K562 (cell line): ENCODE data around the gene PCK2. TPM values are rescaled to one million over a fixed set of nuclear protein-coding genes. Genes with fewer than 3 reads are reported as not detected.

Experiments
- CXXC5 ChIP-seq: fragments of 250-450 bp; sonication (Bioruptor Pico); IDR thresholded peaks from 2 replicates; pipeline ENCODE4 v1.8.0; 2022; ENCODE audit warnings: inconsistent platforms, mild to moderate bottlenecking, moderate library complexity
- ELF2 ChIP-seq: fragments of 250-450 bp; sonication (Bioruptor Pico); IDR thresholded peaks from 2 replicates; pipeline ENCODE4 v1.5.0; 2021; ENCODE audit warnings: mild to moderate bottlenecking
- HDAC6 ChIP-seq: IDR thresholded peaks from 2 replicates; pipeline ENCODE4 v1.6.1; 2012; ENCODE audit warnings: low read depth, mild to moderate bottlenecking, control low read depth, inconsistent platforms, low read length, moderate library complexity
- HMG20A ChIP-seq: fragments of 450-650 bp; formaldehyde crosslinking; conservative IDR thresholded peaks from 2 replicates; pipeline ENCODE4 v1.4.0; 2020; ENCODE audit warnings: mild to moderate bottlenecking, mixed read lengths
- HSF4 ChIP-seq: fragments of 250-450 bp; sonication (Bioruptor Pico); IDR thresholded peaks from 2 replicates; pipeline ENCODE4 v2.1.2; 2022; ENCODE audit warnings: mild to moderate bottlenecking, moderate library complexity, borderline replicate concordance
- MEF2A ChIP-seq: IDR thresholded peaks from 2 replicates; pipeline ENCODE4 v1.6.1; 2011; ENCODE audit warnings: low read depth, mild to moderate bottlenecking, low read length, moderate library complexity; ENCODE audit not compliant: control insufficient read depth
- MTA3 ChIP-seq: fragments of 450-650 bp; formaldehyde crosslinking; IDR thresholded peaks from 2 replicates; pipeline ENCODE4 v1.6.1; 2017; ENCODE audit warnings: mild to moderate bottlenecking, borderline replicate concordance
- NRF1 ChIP-seq, 2 experiments: fragments of 450-650 bp; IDR thresholded peaks in 1 of 2; conservative IDR thresholded peaks in 1 of 2; 2 replicates each; pipeline ENCODE4 v1.6.1; 2014; ENCODE audit warnings: mild to moderate bottlenecking in 2 of 2
- RB1 ChIP-seq: fragments of 450-650 bp; IDR thresholded peaks from 2 replicates; pipeline ENCODE4 v1.6.1; 2017; ENCODE audit warnings: low read depth, mild to moderate bottlenecking
- SMAD4 ChIP-seq: fragments of 250-450 bp; sonication (Bioruptor Pico); conservative IDR thresholded peaks from 2 replicates; pipeline ENCODE4 v1.8.0; 2021; ENCODE audit warnings: inconsistent platforms, mild to moderate bottlenecking, moderate library complexity
- SRSF9 ChIP-seq: fragments of 200-400 bp; formaldehyde crosslinking; IDR thresholded peaks from 2 replicates; pipeline ENCODE4 v1.6.1; 2017; ENCODE audit warnings: low read depth, low read length, borderline replicate concordance
- ZNF146 ChIP-seq: IDR thresholded peaks from one replicate; pipeline ENCODE4 v1.6.1; 2018; ENCODE audit warnings: missing compliant biosample characterization; ENCODE audit not compliant: unreplicated experiment
- ZNF274 ChIP-seq: IDR thresholded peaks from 2 replicates; pipeline ENCODE4 v1.6.1; 2011; ENCODE audit warnings: low read depth, mild to moderate bottlenecking, low read length, moderate library complexity, borderline replicate concordance
- ZNF316 ChIP-seq: fragments of 450-650 bp; IDR thresholded peaks from 2 replicates; pipeline ENCODE4 v1.6.1; 2016
- ZNF561 ChIP-seq: fragments of 450-650 bp; formaldehyde crosslinking; conservative IDR thresholded peaks from 2 replicates; pipeline ENCODE4 v1.4.0; 2020; ENCODE audit warnings: mild to moderate bottlenecking, moderate library complexity
- ZNF75A ChIP-seq: fragments of 450-650 bp; formaldehyde crosslinking; IDR thresholded peaks from 2 replicates; pipeline ENCODE4 v1.4.0; 2020; ENCODE audit warnings: mild to moderate bottlenecking
- ZNF76 ChIP-seq: fragments of 250-450 bp; sonication (Bioruptor Pico); IDR thresholded peaks from 2 replicates; pipeline ENCODE4 v1.4.0; 2020; ENCODE audit warnings: mild to moderate bottlenecking, moderate library complexity, borderline replicate concordance
- polyA plus RNA-seq, 8 experiments: library from polyadenylated mRNA; depleted of rRNA in 4 of 8; stranded (reverse) in 5 of 8; unstranded in 3 of 8; fragments of >200 nt; fragmentation: Nextera tagmentation in 2 of 8; fragmentation: Illumina TruSeq in 1 of 8; extraction: Ambion mirVana in 2 of 8; extraction: Trizol in 1 of 8; gene quantifications; 2 replicates each; pipeline versions ENCODE4 v1.2.1 to v1.2.3, GENCODE V29; 2011 to 2014; ENCODE audit warnings: inconsistent platforms in 1 of 8, missing spikeins in 1 of 8
- total RNA-seq, 7 experiments: library from RNA; depleted of rRNA in 6 of 7; stranded (reverse); fragments of >200 nt in 6 of 7; fragmentation: Illumina TruSeq in 2 of 7; extraction: Trizol in 2 of 7; gene quantifications; 2 replicates each; pipeline versions ENCODE4 v1.2.1 to v1.2.3, GENCODE V29; 2011 to 2021; ENCODE audit warnings: low replicate concordance in 1 of 7
- TF ChIP-seq, protein P1 (sequence below), 2 experiments: fragments of 250-450 bp in 1 of 2; fragments of 450-650 bp in 1 of 2; sonication (Bioruptor Pico) in 1 of 2; IDR thresholded peaks; 2 replicates each; pipeline versions ENCODE4 v1.6.1 to v1.8.0; 2016 to 2021; ENCODE audit warnings: mild to moderate bottlenecking in 2 of 2, moderate library complexity in 2 of 2, missing compliant biosample characterization in 1 of 2, missing genetic modification characterization in 1 of 2
- TF ChIP-seq, protein P2 (sequence below), 2 experiments: fragments of 450-650 bp in 1 of 2; IDR thresholded peaks; 2 replicates each; pipeline ENCODE4 v1.6.1; 2011 to 2017; ENCODE audit warnings: low read depth in 2 of 2, antibody characterized with exemption in 1 of 2, borderline replicate concordance in 1 of 2, low read length in 1 of 2, mild to moderate bottlenecking in 1 of 2, mixed read lengths in 1 of 2; ENCODE audit not compliant: control insufficient read depth in 1 of 2
- TF ChIP-seq, protein P3 (sequence below): sonication (generic); formaldehyde crosslinking; IDR thresholded peaks from 2 replicates; pipeline ENCODE4 v1.8.0; 2022; ENCODE audit warnings: mild to moderate bottlenecking, missing genetic modification reagents
- TF ChIP-seq, protein P4 (sequence below): fragments of 450-650 bp; formaldehyde crosslinking; IDR thresholded peaks from 2 replicates; pipeline ENCODE4 v1.4.0; 2020; ENCODE audit warnings: mild to moderate bottlenecking

PCK2 gene
- total and polyA plus RNA-seq, 9 of the 15 experiments (the other 6 are each of a cell fraction or from before 2014, with no cell fraction given) = 3.3 to 60.9 (median 30.4) TPM

DNA sequence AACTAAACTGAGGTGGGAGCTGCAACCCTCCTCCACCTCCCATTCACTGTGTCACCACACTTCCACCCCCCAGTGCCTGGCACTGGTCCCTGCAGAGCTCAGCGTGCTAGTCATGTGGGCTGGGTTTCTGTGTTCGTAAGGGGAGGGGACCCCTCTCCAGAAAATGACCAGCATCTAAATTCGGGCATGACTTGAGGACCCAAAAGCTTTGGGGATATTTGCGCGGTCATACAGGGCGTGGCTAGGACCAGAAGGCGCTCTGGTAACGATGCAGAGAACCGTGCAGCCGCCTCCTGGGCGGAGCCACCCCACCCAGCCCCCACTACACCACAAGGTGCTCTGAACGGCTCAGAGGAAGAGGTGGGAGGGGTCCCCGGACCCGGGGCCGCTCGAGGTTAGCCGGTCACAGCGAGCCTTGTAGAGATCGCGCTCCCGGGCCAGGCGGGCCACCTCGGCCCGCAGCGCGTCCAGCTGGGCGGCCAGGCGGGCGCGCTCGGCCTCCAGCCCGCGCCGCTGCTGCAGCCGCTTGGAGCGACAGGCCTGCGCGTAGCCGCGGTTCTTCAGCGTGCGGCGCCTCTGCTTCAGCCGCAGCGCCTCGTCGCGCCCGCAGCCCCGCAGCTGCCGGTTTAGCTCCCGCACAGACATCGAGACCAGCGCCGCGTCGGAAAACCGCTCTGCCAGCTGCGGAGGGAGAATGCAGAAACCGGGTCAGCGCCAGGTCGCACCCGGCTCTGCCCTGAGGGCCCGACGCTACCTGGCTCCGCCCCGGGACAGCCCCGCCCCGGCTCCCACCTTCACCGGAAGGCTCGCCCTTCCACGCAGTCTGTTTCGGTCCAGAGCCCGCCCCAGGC lies 13.0 kb upstream of the PCK2 start (continued):
- TF ChIP-seq, protein P1, sequence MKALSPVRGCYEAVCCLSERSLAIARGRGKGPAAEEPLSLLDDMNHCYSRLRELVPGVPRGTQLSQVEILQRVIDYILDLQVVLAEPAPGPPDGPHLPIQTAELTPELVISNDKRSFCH (CRISPR knock-in tag; IDR thresholded peaks at IDR 0.05) = no peak
- TF ChIP-seq, protein P1 (tag; IDR thresholded peaks at IDR 0.05) = peak; percentile 37; the same call in 1 of the 2 replicates
- TF ChIP-seq NRF1 (conservative IDR thresholded peaks at IDR 0.05 in 1 of 2, IDR thresholded peaks at IDR 0.05 in 1 of 2) (peak; percentile 71 to 76; a peak in 3 of 4 replicates), RB1 (peak; percentile 81), HMG20A (no peak), ELF2 (CRISPR knock-in tag) (no peak), MTA3 (peak; percentile 65; the same call in 1 of the 2 replicates), ZNF76 (CRISPR knock-in tag) (no peak), ZNF316 (peak; percentile 24; the same call in 1 of the 2 replicates), MEF2A (no peak), ZNF274 (no peak), SRSF9 (no peak), HSF4 (CRISPR knock-in tag) (no peak), CXXC5 (CRISPR knock-in tag) (peak; percentile 70; the same call in 1 of the 2 replicates), ZNF75A (CRISPR knock-in tag) (no peak), SMAD4 (CRISPR knock-in tag) (peak; percentile 4; the same call in 1 of the 2 replicates), HDAC6 (no peak), ZNF146 (CRISPR knock-in tag) (no peak), ZNF561 (CRISPR knock-in tag) (no peak)
- TF ChIP-seq, protein P2, sequence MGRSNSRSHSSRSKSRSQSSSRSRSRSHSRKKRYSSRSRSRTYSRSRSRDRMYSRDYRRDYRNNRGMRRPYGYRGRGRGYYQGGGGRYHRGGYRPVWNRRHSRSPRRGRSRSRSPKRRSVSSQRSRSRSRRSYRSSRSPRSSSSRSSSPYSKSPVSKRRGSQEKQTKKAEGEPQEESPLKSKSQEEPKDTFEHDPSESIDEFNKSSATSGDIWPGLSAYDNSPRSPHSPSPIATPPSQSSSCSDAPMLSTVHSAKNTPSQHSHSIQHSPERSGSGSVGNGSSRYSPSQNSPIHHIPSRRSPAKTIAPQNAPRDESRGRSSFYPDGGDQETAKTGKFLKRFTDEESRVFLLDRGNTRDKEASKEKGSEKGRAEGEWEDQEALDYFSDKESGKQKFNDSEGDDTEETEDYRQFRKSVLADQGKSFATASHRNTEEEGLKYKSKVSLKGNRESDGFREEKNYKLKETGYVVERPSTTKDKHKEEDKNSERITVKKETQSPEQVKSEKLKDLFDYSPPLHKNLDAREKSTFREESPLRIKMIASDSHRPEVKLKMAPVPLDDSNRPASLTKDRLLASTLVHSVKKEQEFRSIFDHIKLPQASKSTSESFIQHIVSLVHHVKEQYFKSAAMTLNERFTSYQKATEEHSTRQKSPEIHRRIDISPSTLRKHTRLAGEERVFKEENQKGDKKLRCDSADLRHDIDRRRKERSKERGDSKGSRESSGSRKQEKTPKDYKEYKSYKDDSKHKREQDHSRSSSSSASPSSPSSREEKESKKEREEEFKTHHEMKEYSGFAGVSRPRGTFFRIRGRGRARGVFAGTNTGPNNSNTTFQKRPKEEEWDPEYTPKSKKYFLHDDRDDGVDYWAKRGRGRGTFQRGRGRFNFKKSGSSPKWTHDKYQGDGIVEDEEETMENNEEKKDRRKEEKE (IDR thresholded peaks at IDR 0.05; ENCODE audit: borderline replicate concordance in 1 of 2, control insufficient read depth in 1 of 2, low read depth in 2 of 2, low read length in 1 of 2) = no peak
- TF ChIP-seq, protein P3, sequence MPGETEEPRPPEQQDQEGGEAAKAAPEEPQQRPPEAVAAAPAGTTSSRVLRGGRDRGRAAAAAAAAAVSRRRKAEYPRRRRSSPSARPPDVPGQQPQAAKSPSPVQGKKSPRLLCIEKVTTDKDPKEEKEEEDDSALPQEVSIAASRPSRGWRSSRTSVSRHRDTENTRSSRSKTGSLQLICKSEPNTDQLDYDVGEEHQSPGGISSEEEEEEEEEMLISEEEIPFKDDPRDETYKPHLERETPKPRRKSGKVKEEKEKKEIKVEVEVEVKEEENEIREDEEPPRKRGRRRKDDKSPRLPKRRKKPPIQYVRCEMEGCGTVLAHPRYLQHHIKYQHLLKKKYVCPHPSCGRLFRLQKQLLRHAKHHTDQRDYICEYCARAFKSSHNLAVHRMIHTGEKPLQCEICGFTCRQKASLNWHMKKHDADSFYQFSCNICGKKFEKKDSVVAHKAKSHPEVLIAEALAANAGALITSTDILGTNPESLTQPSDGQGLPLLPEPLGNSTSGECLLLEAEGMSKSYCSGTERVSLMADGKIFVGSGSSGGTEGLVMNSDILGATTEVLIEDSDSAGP = no peak
- TF ChIP-seq, protein P4, sequence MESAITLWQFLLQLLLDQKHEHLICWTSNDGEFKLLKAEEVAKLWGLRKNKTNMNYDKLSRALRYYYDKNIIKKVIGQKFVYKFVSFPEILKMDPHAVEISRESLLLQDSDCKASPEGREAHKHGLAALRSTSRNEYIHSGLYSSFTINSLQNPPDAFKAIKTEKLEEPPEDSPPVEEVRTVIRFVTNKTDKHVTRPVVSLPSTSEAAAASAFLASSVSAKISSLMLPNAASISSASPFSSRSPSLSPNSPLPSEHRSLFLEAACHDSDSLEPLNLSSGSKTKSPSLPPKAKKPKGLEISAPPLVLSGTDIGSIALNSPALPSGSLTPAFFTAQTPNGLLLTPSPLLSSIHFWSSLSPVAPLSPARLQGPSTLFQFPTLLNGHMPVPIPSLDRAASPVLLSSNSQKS (CRISPR knock-in tag) = no peak
